NT2/D1 (cell line): ENCODE measurements around the gene RBP3.

ENCODE experiments used
- SUZ12 ChIP-seq: IDR thresholded peaks from 2 replicates; pipeline ENCODE4 v1.6.1; 2011; ENCODE audit not compliant: insufficient read length, insufficient read depth; ENCODE audit errors: extremely low read depth
- YY1 ChIP-seq: IDR thresholded peaks from 2 replicates; pipeline ENCODE4 v1.6.1; 2011; ENCODE audit not compliant: insufficient read length, insufficient read depth
- ZNF274 ChIP-seq: IDR thresholded peaks from 2 replicates; pipeline ENCODE4 v1.6.1; 2011; ENCODE audit warnings: mild to moderate bottlenecking, low read depth, low read length

- TF ChIP-seq YY1 (no peak), SUZ12 (no peak), ZNF274 (no peak)
Measured at GRCh38 chr10:47361293-47361692, 13.1 kb downstream of the RBP3 start.
